Hepatocyte (in vitro differentiated cells): ENCODE data around the gene STUB1.

Source experiments
- CTCF ChIP-seq: fragments of 200-600 bp; sonication (generic); IDR thresholded peaks from 2 replicates; pipeline ENCODE4 v1.5.1; 2016; ENCODE audit warnings: antibody characterized with exemption, mild to moderate bottlenecking; ENCODE audit not compliant: poor library complexity
- EZH2phosphoT487 ChIP-seq: fragments of 200-600 bp; sonication (generic); IDR thresholded peaks from one replicate; pipeline ENCODE4 v1.6.1; 2018; ENCODE audit warnings: antibody characterized with exemption, mild to moderate bottlenecking, low read depth, moderate library complexity; ENCODE audit not compliant: unreplicated experiment, severe bottlenecking

GRCh38 chr16:652454-653305 is 27.5 kb upstream of the STUB1 start:
- TF ChIP-seq CTCF (no peak), EZH2phosphoT487 (no peak)
